KMS-11 (cell line): ENCODE measurements around the gene OVAAL.

Source experiments
- H2AFZ ChIP-seq: fragments of 200-600 bp; sonication (generic); 2 replicates; pipeline ENCODE4 v1.6.1; 2016; ENCODE audit warnings: antibody characterized with exemption, mixed run types, low read depth
- H3K27ac ChIP-seq: fragments of 200-600 bp; sonication (generic); 2 replicates; pipeline ENCODE4 v1.6.1; 2016; ENCODE audit warnings: mild to moderate bottlenecking, mixed run types
- H3K27me3 ChIP-seq: fragments of 200-600 bp; sonication (generic); 2 replicates; pipeline ENCODE4 v1.6.1; 2017; ENCODE audit warnings: mild to moderate bottlenecking, low read depth, mixed run types, moderate library complexity; ENCODE audit not compliant: insufficient read depth
- H3K36me3 ChIP-seq: fragments of 200-600 bp; sonication (generic); 2 replicates; pipeline ENCODE4 v1.6.1; 2017; ENCODE audit warnings: mild to moderate bottlenecking, mixed run types; ENCODE audit not compliant: insufficient read depth
- H3K4me1 ChIP-seq: fragments of 200-600 bp; sonication (generic); 2 replicates; pipeline ENCODE4 v1.6.1; 2016; ENCODE audit warnings: mild to moderate bottlenecking, low read depth, mixed run types; ENCODE audit not compliant: poor library complexity, severe bottlenecking
- H3K4me2 ChIP-seq: fragments of 200-600 bp; sonication (generic); 2 replicates; pipeline ENCODE4 v1.7.0; 2016; ENCODE audit warnings: mild to moderate bottlenecking, mixed run types
- H3K4me3 ChIP-seq: fragments of 200-600 bp; sonication (generic); IDR thresholded peaks from 2 replicates; pipeline ENCODE4 v1.6.1; 2017; ENCODE audit warnings: low read depth, low read length, mixed read lengths; ENCODE audit not compliant: insufficient read depth
- H3K79me2 ChIP-seq: fragments of 200-600 bp; sonication (generic); 2 replicates; pipeline ENCODE4 v1.6.1; 2016; ENCODE audit warnings: low read depth, mixed run types; ENCODE audit not compliant: insufficient read depth
- H3K9ac ChIP-seq: fragments of 200-600 bp; sonication (generic); 2 replicates; pipeline ENCODE4 v1.6.1; 2016; ENCODE audit warnings: mild to moderate bottlenecking, mixed run types
- H4K20me1 ChIP-seq: fragments of 200-600 bp; sonication (generic); 2 replicates; pipeline ENCODE4 v1.6.1; 2016; ENCODE audit warnings: mild to moderate bottlenecking, mixed run types; ENCODE audit not compliant: insufficient read depth
- TF ChIP-seq, protein P1 (sequence below): fragments of 200-600 bp; sonication (generic); conservative IDR thresholded peaks from 2 replicates; pipeline ENCODE4 v1.6.1; 2017; ENCODE audit warnings: low read depth, mild to moderate bottlenecking, antibody characterized with exemption, low read length, moderate library complexity, mixed read lengths

The OVAAL gene

DNA sequence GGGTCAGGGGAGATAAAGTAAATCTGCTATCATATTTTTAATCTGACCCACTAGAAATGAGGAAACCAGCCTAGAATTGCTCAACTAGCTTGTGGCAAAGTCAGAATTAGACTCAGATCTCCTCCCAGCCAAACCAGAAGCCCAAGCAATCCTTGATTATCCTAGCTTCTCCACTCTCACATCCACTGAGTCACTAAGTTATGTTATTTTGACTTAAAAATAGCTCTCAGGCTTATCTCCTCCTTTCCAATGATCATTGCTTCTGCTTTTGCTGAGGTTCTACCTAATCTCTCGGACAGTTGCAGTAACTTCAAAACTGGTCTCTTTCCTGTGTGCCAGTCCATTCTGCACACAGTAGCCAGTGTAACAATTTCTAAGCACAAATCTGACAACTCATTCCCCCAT is 22.9 kb downstream of the OVAAL start:
- no peaks in the 10 kb centered on the region for H3K79me2 ChIP-seq
- H3K9ac ChIP-seq, result no peak overlapping the region
- TF ChIP-seq, protein P1, sequence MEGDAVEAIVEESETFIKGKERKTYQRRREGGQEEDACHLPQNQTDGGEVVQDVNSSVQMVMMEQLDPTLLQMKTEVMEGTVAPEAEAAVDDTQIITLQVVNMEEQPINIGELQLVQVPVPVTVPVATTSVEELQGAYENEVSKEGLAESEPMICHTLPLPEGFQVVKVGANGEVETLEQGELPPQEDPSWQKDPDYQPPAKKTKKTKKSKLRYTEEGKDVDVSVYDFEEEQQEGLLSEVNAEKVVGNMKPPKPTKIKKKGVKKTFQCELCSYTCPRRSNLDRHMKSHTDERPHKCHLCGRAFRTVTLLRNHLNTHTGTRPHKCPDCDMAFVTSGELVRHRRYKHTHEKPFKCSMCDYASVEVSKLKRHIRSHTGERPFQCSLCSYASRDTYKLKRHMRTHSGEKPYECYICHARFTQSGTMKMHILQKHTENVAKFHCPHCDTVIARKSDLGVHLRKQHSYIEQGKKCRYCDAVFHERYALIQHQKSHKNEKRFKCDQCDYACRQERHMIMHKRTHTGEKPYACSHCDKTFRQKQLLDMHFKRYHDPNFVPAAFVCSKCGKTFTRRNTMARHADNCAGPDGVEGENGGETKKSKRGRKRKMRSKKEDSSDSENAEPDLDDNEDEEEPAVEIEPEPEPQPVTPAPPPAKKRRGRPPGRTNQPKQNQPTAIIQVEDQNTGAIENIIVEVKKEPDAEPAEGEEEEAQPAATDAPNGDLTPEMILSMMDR, result no peak
- no peaks in the 10 kb centered on the region for H3K27me3 ChIP-seq
- no peak overlapping the region for H3K27ac ChIP-seq
- H3K4me1 ChIP-seq, result no peaks in the 10 kb centered on the region
- H2AFZ ChIP-seq, result no peak overlapping the region
- no peaks in the 10 kb centered on the region for H3K36me3 ChIP-seq
- H3K4me2 ChIP-seq, result no peak overlapping the region
- no peak overlapping the region for H3K4me3 ChIP-seq
- no peaks in the 10 kb centered on the region for H4K20me1 ChIP-seq

DNA sequence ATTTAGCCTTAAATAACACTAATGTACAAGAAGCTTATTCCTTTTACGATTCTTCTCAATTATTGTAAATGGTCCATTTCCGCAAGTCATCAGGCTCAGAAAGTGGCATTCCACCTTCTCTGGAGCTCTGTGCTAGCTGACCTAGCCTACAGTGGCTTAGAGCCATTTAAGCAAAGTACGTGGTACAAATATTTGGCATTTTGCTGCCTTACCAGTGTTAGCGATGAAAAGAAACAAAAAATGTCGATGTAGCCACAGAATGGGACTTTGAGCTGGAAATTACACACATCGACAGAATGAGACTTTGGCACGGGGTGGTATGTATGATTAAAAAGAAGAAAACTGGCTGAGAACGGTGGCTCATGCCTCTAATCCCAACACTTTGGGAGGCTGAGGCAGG is 26.1 kb downstream of the OVAAL start:
- Histone ChIP-seq H3K27ac (no peak overlapping the region), H3K36me3 (no peaks in the 10 kb centered on the region), H3K79me2 (no peaks in the 10 kb centered on the region), H4K20me1 (no peaks in the 10 kb centered on the region), H2AFZ (no peak overlapping the region), H3K4me3 (no peak overlapping the region), H3K4me2 (no peak overlapping the region), H3K27me3 (no peaks in the 10 kb centered on the region), H3K9ac (no peak overlapping the region), H3K4me1 (no peaks in the 10 kb centered on the region)
- TF ChIP-seq, protein P1, result no peak

- H3K4me1 ChIP-seq, result no peaks in the 10 kb centered on the region
- TF ChIP-seq, protein P1, result no peak
- no peak overlapping the region for H3K4me3 ChIP-seq
- no peak overlapping the region for H3K4me2 ChIP-seq
- no peak overlapping the region for H3K9ac ChIP-seq
- no peak overlapping the region for H3K27ac ChIP-seq
- no peaks in the 10 kb centered on the region for H3K27me3 ChIP-seq
- H3K79me2 ChIP-seq, result no peaks in the 10 kb centered on the region
- no peaks in the 10 kb centered on the region for H3K36me3 ChIP-seq
- H4K20me1 ChIP-seq, result no peaks in the 10 kb centered on the region
- no peak overlapping the region for H2AFZ ChIP-seq
Measured at GRCh38 chr1:180585994-180586359, 27.2 kb downstream of the OVAAL start.

DNA sequence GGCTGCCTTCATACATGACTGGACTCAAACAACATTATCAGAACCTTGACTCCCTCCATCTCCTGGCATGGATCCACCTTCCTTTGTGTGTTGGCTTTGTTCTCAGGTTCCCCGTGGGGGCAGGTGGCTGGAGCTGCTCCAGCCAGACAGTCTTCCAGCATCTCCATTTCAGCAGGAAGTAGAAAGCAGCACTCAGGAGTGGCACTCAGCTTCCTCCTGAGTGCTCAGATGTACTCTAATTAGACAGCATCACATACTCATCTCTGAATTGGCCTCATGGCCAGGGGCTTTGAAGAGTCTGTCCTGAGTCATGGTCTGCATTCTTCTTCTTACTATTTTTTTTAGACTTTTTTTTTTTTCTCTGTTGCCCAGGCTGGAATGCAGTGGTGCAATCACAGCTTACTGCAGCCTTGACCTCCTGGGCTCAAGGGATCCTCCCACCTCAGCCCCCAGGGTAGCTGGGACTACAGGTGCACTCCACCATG is 27.9 kb downstream of the OVAAL start:
- Histone ChIP-seq H2AFZ (no peak overlapping the region), H3K9ac (no peak overlapping the region), H3K79me2 (no peaks in the 10 kb centered on the region), H3K4me2 (no peak overlapping the region), H3K4me3 (no peak overlapping the region), H3K27me3 (no peaks in the 10 kb centered on the region), H3K27ac (no peak overlapping the region), H3K4me1 (no peaks in the 10 kb centered on the region), H4K20me1 (no peaks in the 10 kb centered on the region), H3K36me3 (no peaks in the 10 kb centered on the region)
- TF ChIP-seq, protein P1, result no peak
